A673 (cell line): ENCODE results near the gene RDH16.

ENCODE experiments used
- EZH2 ChIP-seq: fragments of 200-600 bp; sonication (generic); IDR thresholded peaks from 2 replicates; pipeline ENCODE4 v1.6.1; 2017; ENCODE audit warnings: borderline replicate concordance, low read depth, mild to moderate bottlenecking, mixed read lengths, antibody characterized with exemption, low read length; ENCODE audit not compliant: poor library complexity, severe bottlenecking
- TF ChIP-seq, protein P1 (sequence below): fragments of 300-800, 200-600 bp; sonication (generic); conservative IDR thresholded peaks from 2 replicates; pipeline ENCODE4 v1.5.1; 2017; ENCODE audit warnings: low read depth, mild to moderate bottlenecking, antibody characterized with exemption, low read length, moderate library complexity, mixed read lengths

DNA sequence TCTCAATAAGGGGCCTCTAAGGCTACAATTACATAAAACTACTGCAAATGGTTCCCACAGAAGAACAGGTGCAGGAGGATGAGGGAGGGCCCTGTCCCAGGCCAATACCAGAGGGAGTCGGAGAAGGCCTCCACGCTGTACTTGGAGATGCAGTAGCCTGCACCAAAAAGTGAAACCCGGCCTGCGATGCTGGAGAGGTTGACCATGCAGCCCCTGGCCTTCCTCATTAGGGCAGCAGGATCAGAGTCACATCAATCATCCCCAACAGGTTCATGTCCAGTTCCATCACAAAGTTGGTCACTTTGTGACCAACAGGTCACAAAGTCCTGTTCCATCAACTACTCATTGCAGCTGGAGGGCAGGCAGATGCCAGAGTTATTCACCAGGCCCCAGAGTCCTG is 26.0 kb upstream of the RDH16 start:
- TF ChIP-seq, protein P1, sequence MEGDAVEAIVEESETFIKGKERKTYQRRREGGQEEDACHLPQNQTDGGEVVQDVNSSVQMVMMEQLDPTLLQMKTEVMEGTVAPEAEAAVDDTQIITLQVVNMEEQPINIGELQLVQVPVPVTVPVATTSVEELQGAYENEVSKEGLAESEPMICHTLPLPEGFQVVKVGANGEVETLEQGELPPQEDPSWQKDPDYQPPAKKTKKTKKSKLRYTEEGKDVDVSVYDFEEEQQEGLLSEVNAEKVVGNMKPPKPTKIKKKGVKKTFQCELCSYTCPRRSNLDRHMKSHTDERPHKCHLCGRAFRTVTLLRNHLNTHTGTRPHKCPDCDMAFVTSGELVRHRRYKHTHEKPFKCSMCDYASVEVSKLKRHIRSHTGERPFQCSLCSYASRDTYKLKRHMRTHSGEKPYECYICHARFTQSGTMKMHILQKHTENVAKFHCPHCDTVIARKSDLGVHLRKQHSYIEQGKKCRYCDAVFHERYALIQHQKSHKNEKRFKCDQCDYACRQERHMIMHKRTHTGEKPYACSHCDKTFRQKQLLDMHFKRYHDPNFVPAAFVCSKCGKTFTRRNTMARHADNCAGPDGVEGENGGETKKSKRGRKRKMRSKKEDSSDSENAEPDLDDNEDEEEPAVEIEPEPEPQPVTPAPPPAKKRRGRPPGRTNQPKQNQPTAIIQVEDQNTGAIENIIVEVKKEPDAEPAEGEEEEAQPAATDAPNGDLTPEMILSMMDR = no peak
- no peak for TF ChIP-seq EZH2
